ENCODE data around the gene SLC44A4.

The SLC44A4 gene

GRCh38 chr6:31878726-31879125 lies at the start of gene SLC44A4:
SLC44A4 (minus strand) TSS chr6:31878997; CDS start chr6:31878980, 17 bp downstream.
- Histone ChIP-seq H3K4me1 (ENCODE audit: low read depth, poor library complexity, severe bottlenecking) (peaks cover 18% of the 10 kb centered on the region), H3K4me2 (no peak within 1 kb of the TSS), H3K79me2 (ENCODE audit: insufficient read depth, low read depth) (no peaks in the 10 kb centered on the region), H3K36me3 (ENCODE audit: insufficient read depth) (no peaks in the 10 kb centered on the region), H3K9ac (no peak within 1 kb of the TSS), H3K27me3 (ENCODE audit: insufficient read depth, low read depth) (no peaks in the 10 kb centered on the region), H4K20me1 (ENCODE audit: insufficient read depth) (no peaks in the 10 kb centered on the region), H3K27ac (no peak within 1 kb of the TSS), H2AFZ (ENCODE audit: low read depth) (no peak within 1 kb of the TSS), H3K4me3 (IDR thresholded peaks at IDR 0.05; ENCODE audit: insufficient read depth, low read depth, low read length) (no peak within 1 kb of the TSS)
- no peak for TF ChIP-seq CTCF (conservative IDR thresholded peaks at IDR 0.05; ENCODE audit: low read depth, low read length)

DNA sequence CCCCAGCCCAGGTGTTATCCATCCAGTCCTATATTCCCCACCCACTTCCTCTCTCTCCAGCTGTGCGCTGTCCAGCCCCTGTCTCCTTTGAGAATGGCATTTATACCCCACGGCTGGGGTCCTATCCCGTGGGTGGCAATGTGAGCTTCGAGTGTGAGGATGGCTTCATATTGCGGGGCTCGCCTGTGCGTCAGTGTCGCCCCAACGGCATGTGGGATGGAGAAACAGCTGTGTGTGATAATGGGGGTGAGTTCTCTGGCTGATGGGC lies 49.8 kb upstream of the SLC44A4 start:
- no peak for TF ChIP-seq CTCF (conservative IDR thresholded peaks at IDR 0.05; ENCODE audit: low read depth, low read length)
- H3K79me2 ChIP-seq (ENCODE audit: insufficient read depth, low read depth): no peaks in the 10 kb centered on the region
- H3K27ac ChIP-seq: no peak overlapping the region
- H3K4me3 ChIP-seq (IDR thresholded peaks at IDR 0.05; ENCODE audit: insufficient read depth, low read depth, low read length): no peak overlapping the region
- no peak overlapping the region for H3K9ac ChIP-seq
- no peak overlapping the region for H3K4me2 ChIP-seq
- no peaks in the 10 kb centered on the region for H3K27me3 ChIP-seq (ENCODE audit: insufficient read depth, low read depth)
- no peaks in the 10 kb centered on the region for H4K20me1 ChIP-seq (ENCODE audit: insufficient read depth)
- no peaks in the 10 kb centered on the region for H3K36me3 ChIP-seq (ENCODE audit: insufficient read depth)
- H3K4me1 ChIP-seq (ENCODE audit: low read depth, poor library complexity, severe bottlenecking): no peaks in the 10 kb centered on the region
- no peak overlapping the region for H2AFZ ChIP-seq (ENCODE audit: low read depth)

DNA sequence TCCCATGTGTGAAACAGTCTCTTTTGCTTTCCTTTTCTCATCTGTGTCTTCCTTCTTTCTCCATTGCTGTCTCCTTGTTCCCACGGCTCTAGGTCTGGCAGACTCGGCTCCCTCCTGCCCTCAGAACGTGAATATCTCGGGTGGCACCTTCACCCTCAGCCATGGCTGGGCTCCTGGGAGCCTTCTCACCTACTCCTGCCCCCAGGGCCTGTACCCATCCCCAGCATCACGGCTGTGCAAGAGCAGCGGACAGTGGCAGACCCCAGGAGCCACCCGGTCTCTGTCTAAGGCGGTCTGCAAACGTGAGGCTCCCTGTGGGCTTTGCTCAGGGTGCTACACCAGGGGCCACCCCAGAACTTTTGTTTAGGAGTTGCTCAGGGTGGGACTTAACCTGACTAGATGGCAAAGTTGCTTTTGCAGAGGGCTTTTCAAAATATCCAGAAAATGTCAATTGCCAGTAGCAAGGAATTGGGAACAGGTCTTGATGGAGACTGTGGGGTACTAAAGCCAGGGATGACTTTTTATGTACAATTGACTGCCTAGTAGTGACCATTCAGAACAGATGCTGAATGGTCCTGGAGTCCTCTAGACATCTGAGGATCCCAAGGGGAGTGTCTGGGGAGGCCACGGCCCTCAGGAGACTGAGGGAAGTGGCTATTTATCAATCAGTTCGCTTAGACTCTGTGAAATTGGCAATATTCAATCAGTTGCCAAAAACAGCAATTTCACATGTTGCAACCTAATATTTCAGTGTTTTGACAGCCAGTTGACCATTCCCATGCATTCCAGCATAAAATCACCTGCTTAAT lies 49.3 kb upstream of the SLC44A4 start:
- no peaks in the 10 kb centered on the region for H3K4me1 ChIP-seq (ENCODE audit: low read depth, poor library complexity, severe bottlenecking)
- no peak overlapping the region for H3K27ac ChIP-seq
- no peak for TF ChIP-seq CTCF (conservative IDR thresholded peaks at IDR 0.05; ENCODE audit: low read depth, low read length)
- no peak overlapping the region for H3K9ac ChIP-seq
- no peak overlapping the region for H3K4me3 ChIP-seq (IDR thresholded peaks at IDR 0.05; ENCODE audit: insufficient read depth, low read depth, low read length)
- no peak overlapping the region for H2AFZ ChIP-seq (ENCODE audit: low read depth)
- no peaks in the 10 kb centered on the region for H3K27me3 ChIP-seq (ENCODE audit: insufficient read depth, low read depth)
- H4K20me1 ChIP-seq (ENCODE audit: insufficient read depth): no peaks in the 10 kb centered on the region
- no peaks in the 10 kb centered on the region for H3K36me3 ChIP-seq (ENCODE audit: insufficient read depth)
- no peaks in the 10 kb centered on the region for H3K79me2 ChIP-seq (ENCODE audit: insufficient read depth, low read depth)
- no peak overlapping the region for H3K4me2 ChIP-seq

DNA sequence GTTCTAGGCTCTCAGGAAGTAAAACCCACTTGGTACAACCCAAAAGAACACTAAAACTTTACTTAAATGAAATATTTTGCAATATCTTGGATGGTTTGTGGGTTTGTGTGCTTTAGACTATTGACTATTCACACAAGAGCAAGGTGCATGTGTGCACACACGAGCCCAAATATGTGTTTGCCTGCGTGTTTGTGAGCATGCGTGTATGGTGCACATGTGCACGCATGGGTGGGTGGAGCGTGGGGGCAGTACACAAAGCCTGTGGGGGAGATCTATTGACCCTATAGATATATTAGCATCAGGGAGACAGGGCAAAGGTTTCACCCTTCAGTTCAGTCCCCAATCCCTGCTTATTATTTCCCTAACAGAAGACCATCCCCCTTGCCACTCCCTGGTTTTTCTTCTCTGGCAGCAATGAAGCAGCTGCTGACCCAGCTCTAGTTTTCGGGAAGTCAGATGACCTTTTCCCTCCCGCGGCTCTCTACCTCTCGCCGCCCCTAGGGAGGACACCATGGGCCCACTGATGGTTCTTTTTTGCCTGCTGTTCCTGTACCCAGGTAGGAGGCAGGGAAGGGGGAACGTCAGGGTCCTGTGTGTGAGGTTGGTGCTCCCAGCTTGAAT lies 48.6 kb upstream of the SLC44A4 start, which contains the start of gene C2:
TSS of gene C2 (plus strand) at position 476 of the 621 bp plus-strand sequence. CDS start at position 512, 36 bp downstream.
- Histone ChIP-seq H3K36me3 (ENCODE audit: insufficient read depth) (no peaks in the 10 kb centered on the region), H3K27me3 (ENCODE audit: insufficient read depth, low read depth) (no peaks in the 10 kb centered on the region; the same call in 1 of the 2 replicates), H3K79me2 (ENCODE audit: insufficient read depth, low read depth) (no peaks in the 10 kb centered on the region), H3K4me3 (IDR thresholded peaks at IDR 0.05; ENCODE audit: insufficient read depth, low read depth, low read length) (no peak within 1 kb of the TSS), H4K20me1 (ENCODE audit: insufficient read depth) (no peaks in the 10 kb centered on the region), H3K27ac (no peak within 1 kb of the TSS), H2AFZ (ENCODE audit: low read depth) (no peak within 1 kb of the TSS), H3K4me1 (ENCODE audit: low read depth, poor library complexity, severe bottlenecking) (no peaks in the 10 kb centered on the region), H3K4me2 (no peak within 1 kb of the TSS), H3K9ac (no peak within 1 kb of the TSS)
- no peak for TF ChIP-seq CTCF (conservative IDR thresholded peaks at IDR 0.05; ENCODE audit: low read depth, low read length)
